ENCODE measurements around the gene DYNC1H1.

DYNC1H1 gene

DNA sequence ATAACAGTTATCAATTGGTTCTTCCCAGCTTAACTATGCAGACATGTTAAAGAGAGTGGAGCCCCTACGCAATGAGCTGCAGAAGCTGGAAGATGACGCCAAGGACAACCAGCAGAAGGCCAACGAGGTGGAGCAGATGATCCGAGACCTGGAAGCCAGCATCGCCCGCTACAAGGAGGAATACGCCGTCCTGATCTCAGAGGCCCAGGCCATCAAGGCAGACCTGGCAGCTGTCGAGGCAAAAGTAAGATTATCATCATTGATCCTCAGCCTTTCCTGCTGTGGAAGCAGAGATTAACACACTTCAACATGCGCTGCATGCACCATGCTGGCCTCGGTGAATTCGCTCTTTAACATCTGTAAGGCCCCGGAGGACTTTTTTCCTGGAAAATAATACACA, 68.9 kb downstream of the DYNC1H1 start:
- Histone ChIP-seq H3K9me3 (ENCODE audit: control insufficient read depth, insufficient read depth, low read depth, low read length) (no peaks in the 10 kb centered on the region), H3K4me3 (ENCODE audit: low read depth, low read length) (no peak overlapping the region), H3K36me3 (ENCODE audit: control insufficient read depth in 2 of 2, insufficient read depth in 1 of 2, low read length in 2 of 2) (peaks cover 84 to 93% of the 10 kb centered on the region in 2 experiments), H3K4me1 (ENCODE audit: control insufficient read depth, insufficient read depth, low read length) (no peaks in the 10 kb centered on the region), H3K27ac (ENCODE audit: extremely low read depth, low read depth, low read length) (no peak overlapping the region)
- CTCF ChIA-PET: no interaction called here
- POLR2A ChIA-PET: interaction anchor here (0.5 kb wide), 1 partner anchor 186 kb away, joined by 5 read pairs; no protein-coding TSS in a partner anchor
- TF ChIP-seq ZNF776 (tag by site-specific recombination; IDR thresholded peaks at IDR 0.05; ENCODE audit: borderline replicate concordance): no peak
- no peak for TF ChIP-seq INSM2 (tag by site-specific recombination; IDR thresholded peaks at IDR 0.05)
- TF ChIP-seq ZNF747 (tag by site-specific recombination; IDR thresholded peaks at IDR 0.05): no peak
- TF ChIP-seq, protein P1, sequence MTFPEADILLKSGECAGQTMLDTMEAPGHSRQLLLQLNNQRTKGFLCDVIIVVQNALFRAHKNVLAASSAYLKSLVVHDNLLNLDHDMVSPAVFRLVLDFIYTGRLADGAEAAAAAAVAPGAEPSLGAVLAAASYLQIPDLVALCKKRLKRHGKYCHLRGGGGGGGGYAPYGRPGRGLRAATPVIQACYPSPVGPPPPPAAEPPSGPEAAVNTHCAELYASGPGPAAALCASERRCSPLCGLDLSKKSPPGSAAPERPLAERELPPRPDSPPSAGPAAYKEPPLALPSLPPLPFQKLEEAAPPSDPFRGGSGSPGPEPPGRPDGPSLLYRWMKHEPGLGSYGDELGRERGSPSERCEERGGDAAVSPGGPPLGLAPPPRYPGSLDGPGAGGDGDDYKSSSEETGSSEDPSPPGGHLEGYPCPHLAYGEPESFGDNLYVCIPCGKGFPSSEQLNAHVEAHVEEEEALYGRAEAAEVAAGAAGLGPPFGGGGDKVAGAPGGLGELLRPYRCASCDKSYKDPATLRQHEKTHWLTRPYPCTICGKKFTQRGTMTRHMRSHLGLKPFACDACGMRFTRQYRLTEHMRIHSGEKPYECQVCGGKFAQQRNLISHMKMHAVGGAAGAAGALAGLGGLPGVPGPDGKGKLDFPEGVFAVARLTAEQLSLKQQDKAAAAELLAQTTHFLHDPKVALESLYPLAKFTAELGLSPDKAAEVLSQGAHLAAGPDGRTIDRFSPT (tag by site-specific recombination; IDR thresholded peaks at IDR 0.05): no peak
- TF ChIP-seq ZNF514 (tag by site-specific recombination; IDR thresholded peaks at IDR 0.05): no peak
- TF ChIP-seq ZNF223 (tag by site-specific recombination; IDR thresholded peaks at IDR 0.05): no peak
- TF ChIP-seq ZNF416 (tag by site-specific recombination; IDR thresholded peaks at IDR 0.05): no peak

DNA sequence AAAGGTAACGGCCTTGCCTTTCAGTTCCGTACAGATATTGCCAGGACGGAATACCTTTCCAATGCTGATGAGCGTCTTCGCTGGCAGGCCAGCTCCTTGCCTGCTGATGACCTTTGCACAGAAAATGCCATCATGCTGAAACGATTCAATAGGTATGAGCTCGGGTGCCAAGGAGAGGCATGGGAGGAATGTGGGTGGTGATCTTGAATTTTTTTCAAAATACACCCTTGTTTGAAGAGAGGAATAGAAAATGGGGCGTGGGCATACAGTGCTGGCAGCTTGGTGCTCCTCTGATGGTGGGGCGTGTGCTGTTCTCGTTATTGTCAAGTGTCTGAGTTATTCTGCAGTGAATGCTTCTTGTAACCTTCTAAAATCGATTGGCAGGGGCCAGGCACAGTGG, 69.9 kb downstream of the DYNC1H1 start:
- no peak overlapping the region for H3K4me3 ChIP-seq (ENCODE audit: low read depth, low read length)
- ChIA-PET CTCF (no interaction called here), POLR2A (no interaction called here)

More for the DNA sequence above, 69.9 kb downstream of the DYNC1H1 start:
- TF ChIP-seq ZNF211 (tag by site-specific recombination; IDR thresholded peaks at IDR 0.05; ENCODE audit: low read depth) (no peak), ZNF521 (tag by site-specific recombination; IDR thresholded peaks at IDR 0.05) (no peak), ZNF704 (tag by site-specific recombination; IDR thresholded peaks at IDR 0.05) (no peak), ZNF830 (tag by site-specific recombination; IDR thresholded peaks at IDR 0.05; ENCODE audit: low read depth) (no peak), ZNF18 (tag by site-specific recombination; IDR thresholded peaks at IDR 0.05) (no peak), ZSCAN30 (tag by site-specific recombination; IDR thresholded peaks at IDR 0.05) (no peak), ZNF24 (tag by site-specific recombination; IDR thresholded peaks at IDR 0.05) (no peak), ZNF433 (tag by site-specific recombination; IDR thresholded peaks at IDR 0.05; ENCODE audit: low read depth) (no peak), ZNF221 (tag by site-specific recombination; IDR thresholded peaks at IDR 0.05; ENCODE audit: borderline replicate concordance) (no peak)
- TF ChIP-seq, protein P2, sequence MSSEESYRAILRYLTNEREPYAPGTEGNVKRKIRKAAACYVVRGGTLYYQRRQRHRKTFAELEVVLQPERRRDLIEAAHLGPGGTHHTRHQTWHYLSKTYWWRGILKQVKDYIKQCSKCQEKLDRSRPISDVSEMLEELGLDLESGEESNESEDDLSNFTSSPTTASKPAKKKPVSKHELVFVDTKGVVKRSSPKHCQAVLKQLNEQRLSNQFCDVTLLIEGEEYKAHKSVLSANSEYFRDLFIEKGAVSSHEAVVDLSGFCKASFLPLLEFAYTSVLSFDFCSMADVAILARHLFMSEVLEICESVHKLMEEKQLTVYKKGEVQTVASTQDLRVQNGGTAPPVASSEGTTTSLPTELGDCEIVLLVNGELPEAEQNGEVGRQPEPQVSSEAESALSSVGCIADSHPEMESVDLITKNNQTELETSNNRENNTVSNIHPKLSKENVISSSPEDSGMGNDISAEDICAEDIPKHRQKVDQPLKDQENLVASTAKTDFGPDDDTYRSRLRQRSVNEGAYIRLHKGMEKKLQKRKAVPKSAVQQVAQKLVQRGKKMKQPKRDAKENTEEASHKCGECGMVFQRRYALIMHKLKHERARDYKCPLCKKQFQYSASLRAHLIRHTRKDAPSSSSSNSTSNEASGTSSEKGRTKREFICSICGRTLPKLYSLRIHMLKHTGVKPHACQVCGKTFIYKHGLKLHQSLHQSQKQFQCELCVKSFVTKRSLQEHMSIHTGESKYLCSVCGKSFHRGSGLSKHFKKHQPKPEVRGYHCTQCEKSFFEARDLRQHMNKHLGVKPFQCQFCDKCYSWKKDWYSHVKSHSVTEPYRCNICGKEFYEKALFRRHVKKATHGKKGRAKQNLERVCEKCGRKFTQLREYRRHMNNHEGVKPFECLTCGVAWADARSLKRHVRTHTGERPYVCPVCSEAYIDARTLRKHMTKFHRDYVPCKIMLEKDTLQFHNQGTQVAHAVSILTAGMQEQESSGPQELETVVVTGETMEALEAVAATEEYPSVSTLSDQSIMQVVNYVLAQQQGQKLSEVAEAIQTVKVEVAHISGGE (tag by site-specific recombination; conservative IDR thresholded peaks at IDR 0.05; ENCODE audit: low read depth): no peak
- Histone ChIP-seq H3K27ac (ENCODE audit: extremely low read depth, low read depth, low read length) (no peak overlapping the region), H3K4me1 (ENCODE audit: control insufficient read depth, insufficient read depth, low read length) (no peaks in the 10 kb centered on the region), H3K36me3 (ENCODE audit: control insufficient read depth in 2 of 2, insufficient read depth in 1 of 2, low read length in 2 of 2) (peaks cover 82 to 93% of the 10 kb centered on the region in 2 experiments), H3K9me3 (ENCODE audit: control insufficient read depth, insufficient read depth, low read depth, low read length) (no peaks in the 10 kb centered on the region)
